GM21619 (cell line): ENCODE measurements around the gene CCL1.

Experiments
- ATAC-seq: cut with Tn5 transposase; IDR thresholded peaks from one replicate; pipeline ENCODE4 v1.9.1; 2021; ENCODE audit not compliant: unreplicated experiment

Gene CCL1, protein sequence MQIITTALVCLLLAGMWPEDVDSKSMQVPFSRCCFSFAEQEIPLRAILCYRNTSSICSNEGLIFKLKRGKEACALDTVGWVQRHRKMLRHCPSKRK

GRCh38 chr17:34363183-34363661 is at the start of gene CCL1:
CCL1 (minus strand) TSS chr17:34363233; CDS start chr17:34363161, 72 bp downstream.
- ATAC-seq = no peak

DNA sequence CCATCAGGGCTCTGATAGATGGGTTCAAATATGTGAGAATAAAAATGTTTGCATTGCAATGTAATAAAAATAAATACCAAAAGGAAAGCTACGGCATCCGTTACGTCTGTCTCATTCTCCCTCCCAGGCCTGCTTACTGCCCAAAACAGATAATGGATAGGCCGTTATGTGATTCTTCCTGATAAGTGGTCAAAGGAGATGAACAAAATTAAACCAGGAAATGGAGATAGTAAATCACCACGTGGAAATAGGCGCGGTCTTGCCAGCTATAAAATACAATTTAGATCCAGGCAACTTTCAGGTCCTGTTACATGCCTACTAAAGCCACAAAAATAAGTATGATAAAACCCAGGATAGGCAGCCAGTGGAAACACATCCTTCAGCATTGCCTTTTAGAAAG is 49.5 kb upstream of the CCL1 start:
- no peak for ATAC-seq

DNA sequence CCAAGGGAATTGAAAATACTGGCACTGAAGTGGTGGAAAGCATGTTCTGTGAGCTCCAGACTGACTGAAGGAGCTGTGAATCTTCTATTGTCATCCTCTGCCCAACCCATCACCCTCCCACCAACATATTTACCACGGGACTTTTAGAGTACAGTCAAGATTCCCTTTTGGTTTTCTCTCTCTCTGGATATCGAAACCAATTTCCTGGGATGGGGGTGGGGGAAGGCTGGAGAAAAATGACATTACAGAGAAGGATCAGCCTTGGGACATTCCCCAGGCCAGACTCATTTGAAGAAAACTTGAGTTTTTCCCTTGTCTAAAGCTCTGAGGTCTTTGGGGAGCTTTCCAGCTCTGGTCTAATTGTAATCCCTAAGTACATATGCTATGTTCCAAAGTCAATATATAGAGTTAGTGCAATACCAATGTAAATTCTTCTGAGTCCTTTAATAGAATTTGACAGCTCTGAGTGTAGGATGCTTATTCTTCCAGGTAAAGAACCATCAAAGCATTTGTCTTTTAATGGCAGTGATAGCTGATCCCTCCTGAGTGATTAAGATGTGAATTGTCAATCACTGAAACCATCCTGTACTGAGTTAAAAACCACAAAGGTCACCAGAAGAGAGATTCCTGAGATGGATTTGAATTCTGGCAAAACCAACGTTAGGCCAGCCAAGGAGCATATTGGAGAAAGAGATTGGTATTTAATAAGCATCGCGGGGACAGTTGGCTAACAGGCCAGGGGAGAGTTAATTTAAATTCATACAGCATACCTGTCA is 48.8 kb upstream of the CCL1 start:
- no peak for ATAC-seq

DNA sequence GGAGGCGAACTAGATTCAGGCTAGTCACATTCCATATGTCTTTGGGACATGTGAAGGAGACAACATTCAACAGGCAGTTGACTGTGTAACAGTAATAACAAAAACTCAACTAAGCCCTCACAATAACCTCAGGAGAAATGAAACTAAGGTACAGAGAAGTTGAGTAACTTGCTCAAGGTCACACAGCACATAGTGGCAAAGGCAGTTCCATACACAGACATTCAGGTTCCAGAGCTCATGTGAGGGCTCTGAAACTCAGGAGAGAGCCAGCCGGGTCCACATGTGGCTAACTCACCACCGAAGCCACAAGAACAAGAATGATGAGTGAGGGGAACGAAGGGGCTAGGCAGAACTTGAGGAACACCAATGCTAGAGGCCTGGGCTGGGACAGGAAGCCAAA is 46.3 kb upstream of the CCL1 start:
- ATAC-seq = no peak

DNA sequence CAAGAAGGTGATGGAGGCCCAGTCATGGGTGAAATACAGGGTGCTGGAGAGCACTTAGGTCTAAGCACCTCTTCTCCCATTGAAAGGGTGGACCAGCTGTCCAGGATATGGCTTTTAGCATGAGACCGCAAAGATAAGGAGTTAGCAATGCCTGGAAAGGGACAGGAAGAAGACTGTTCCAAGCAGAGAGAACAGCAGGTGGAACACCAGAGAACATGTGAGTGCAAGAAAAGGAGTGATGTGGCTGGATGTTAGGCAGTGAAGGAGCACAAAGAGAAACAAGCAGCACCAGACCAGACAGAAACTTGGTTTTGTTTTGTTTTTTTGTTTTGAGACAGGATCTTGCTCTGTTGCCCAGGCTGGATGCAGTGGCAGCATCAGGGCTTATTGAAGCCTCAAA is 45.4 kb upstream of the CCL1 start:
- no peak for ATAC-seq

DNA sequence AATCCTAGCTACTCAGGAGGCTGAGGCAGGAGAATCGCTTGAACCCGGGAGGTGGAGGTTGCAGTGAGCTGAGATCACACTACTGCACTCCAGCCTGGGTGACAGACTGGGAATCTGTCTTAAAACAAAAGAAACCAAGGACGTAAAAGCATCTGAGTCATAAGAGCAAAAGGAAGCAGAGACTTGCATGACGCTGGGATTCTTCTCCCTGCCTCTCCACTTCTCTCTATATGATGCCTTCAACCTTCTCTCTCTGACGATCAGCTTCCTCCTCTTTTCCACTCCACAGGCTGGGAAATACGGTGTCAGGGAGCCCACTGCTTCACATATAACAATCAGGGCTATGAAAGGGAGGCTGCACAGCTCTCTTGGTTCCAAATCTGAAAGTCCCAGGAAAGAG is 43.2 kb upstream of the CCL1 start:
- no peak for ATAC-seq

GRCh38 chr17:34403006-34403405 is 40.0 kb upstream of the CCL1 start:
- ATAC-seq = no peak

- ATAC-seq = no peak
These were observed 38.1 kb upstream of the CCL1 start for GRCh38 chr17:34401165-34401564.

- ATAC-seq = no peak
These were observed 37.4 kb upstream of the CCL1 start for GRCh38 chr17:34400301-34400931.

DNA sequence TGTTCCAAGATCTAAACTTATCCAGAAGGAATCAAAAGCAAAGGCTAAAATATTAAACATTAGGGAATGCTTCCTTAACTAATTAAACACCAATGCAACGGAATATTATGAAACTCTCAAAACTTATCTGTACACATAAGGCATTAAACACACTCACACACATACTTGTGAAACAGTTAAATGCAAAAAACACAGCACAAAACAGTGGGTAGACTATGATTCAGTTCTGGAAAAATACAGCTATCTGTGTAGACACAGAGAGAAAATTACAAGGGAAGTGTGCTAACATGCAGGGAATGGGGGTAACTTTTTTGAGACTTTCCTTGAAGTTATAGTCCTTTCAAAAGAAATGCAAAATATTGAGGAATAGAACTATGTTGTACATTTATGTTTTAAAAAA is 36.7 kb upstream of the CCL1 start:
- no peak for ATAC-seq

GRCh38 chr17:34398990-34399389 is 36.0 kb upstream of the CCL1 start:
- no peak for ATAC-seq

- ATAC-seq = no peak
These were observed 34.2 kb upstream of the CCL1 start for GRCh38 chr17:34397265-34397664.

DNA sequence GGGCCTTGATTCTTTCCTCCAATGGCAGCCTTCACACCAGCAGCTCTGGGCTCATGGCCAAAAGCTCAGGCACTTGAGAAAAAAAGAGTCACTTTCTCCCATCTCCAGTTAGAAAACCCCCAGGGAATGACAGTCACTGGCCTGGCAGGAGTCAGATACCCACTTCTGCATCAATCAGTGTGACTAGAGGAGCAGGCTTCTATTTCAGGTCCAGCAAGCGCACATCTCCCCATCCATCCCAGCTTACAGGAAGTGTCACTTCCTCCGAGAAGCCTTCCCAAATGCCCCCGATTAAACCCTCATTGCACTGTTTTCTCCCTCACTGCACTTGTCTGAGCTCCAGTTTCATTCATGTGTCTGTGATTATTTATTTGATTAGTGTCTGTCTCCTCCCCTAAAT is 30.4 kb upstream of the CCL1 start:
- ATAC-seq = no peak

DNA sequence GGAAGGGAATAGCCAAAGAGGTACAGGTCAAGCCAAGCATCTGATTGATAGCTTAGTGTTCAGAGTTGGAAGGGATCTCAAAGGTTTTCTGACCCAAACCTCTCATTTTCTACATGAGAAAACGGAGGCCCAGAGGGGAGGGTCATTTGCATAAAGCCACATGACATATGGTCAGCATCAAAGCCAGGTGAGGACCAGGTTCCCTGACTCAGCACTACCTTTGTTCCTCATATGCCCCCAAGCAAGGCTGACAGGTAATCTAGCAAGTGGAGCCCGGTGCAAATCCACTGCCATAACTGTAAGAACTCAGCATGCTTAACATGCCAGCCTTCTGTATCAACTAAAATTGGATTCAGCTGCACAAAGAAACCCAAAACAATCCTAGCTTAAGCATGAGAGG is 28.2 kb upstream of the CCL1 start:
- no peak for ATAC-seq

DNA sequence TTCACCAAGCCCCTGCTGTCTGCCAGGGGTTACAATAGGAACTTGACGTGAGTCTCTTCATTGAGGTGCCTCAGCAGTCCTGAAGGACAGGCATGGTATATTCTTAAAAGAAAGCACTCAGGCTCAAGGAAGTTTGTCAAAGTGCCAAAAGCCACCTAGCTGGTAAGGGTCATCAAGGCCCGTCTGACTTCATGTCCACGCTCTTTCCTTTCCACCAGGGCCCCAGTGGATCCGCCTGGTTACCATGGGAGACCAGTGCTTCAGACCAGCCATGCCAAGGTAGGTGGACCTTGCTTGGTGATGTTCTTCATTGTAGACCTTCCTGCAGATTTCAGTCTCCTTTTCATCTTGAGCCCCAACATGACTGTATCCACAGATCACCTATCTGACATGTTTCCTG is 27.6 kb upstream of the CCL1 start:
- ATAC-seq = no peak

GRCh38 chr17:34389126-34389750 is 26.2 kb upstream of the CCL1 start:
- no peak for ATAC-seq

GRCh38 chr17:34387566-34387965 is 24.5 kb upstream of the CCL1 start:
- no peak for ATAC-seq

GRCh38 chr17:34386697-34387550 is 23.9 kb upstream of the CCL1 start:
- no peak for ATAC-seq

- no peak for ATAC-seq
These were observed 23.3 kb upstream of the CCL1 start for GRCh38 chr17:34386343-34386696.

DNA sequence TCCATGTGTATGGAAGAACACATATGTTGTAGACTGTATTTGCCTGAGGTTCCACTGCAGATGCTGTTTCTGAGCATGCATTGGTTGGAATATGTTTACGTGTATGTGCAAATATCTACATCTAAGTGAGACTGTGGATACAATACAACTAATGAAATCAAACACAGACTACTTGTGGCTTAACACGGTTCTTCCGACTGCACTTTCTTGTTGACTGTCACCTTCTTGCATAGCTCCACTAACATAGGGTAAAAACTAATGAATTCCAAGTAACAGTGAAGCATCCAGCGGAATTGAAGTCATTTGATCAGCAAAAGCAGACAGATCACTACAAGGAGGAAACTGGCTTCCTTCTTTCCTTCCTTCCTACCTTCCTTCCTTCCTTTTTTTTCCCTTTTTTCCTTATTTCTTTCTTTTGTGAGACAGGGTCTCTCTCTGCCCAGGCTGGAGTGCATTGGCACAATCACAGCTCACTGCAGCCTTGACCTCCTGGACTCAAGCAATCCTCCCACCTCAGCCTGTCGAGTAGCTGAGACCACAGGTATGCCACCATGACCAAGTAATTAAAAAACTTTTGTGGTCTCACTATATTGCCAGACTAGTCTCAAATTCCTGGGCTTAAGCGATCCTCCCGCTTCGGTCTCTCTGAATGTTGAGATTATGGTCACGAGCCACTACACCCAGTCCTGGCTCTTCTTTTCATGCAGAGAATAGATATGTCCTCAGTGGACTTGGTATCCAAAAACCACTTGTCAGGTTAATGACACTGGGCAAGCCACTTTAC is 22.0 kb upstream of the CCL1 start:
- ATAC-seq = no peak
